Midbrain (tissue), 1 donor: ENCODE data around the gene GPR55.
"Not testable (repeated sequence)": the region's sequence is repeated elsewhere in the genome, so short reads cannot be mapped to it uniquely, and the experiment has no call there.

ENCODE experiments used
- DNase-seq: peaks from one replicate; lab custom pipeline; 2025; lab: John Stamatoyannopoulos, UW

GPR55 gene

DNA sequence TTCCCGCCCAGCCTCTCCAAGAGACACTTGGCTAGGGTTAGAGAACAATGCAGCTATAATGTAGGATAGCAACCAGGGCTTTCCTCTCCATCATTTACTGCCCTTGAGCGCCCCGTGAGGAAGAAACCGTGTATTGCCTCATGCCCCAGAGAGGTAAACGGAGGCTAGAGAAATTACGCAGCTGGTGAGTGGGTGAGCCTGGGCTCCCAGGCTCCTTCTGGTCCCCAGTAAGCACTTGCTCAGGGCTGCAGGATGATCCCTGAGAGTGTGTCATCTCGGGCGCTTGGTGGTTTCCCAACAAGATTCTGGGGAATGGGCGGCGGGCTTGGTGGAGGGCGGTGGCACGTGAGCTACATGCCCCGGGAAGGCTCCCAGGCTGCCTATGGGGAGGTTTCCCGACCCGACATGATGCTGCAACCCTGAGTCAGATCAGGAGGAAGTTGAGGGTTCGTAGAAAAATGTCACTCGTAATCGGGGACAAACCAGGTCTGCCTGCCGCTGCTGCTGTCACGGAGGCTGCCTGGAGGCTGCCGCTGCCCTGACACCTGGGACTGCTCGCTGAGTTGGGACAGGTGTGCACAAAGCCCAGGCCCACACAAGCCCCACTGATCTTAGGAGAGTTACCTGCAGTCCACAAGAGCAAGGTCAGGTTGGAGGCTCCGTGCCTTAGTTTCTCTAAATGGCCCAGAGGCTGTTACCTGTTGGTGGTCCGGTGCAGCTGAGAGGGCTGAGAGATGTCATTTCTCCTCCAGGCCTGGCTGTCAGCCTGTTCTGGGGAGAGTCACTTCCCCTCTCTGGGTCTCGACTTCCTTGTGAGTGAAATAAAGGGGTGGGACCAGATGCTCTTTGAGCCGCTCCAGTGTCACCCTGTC lies at the start of gene GPR55:
Gene GPR55, minus strand, starts transcription at position 773 of the 872 bp plus-strand sequence. CDS start 14,280 bp downstream, outside the sequence.
- DNase-seq: no peak

- DNase-seq: no peak
These were observed 49.3 kb upstream of the GPR55 start for GRCh38 chr2:230974096-230974913.

DNA sequence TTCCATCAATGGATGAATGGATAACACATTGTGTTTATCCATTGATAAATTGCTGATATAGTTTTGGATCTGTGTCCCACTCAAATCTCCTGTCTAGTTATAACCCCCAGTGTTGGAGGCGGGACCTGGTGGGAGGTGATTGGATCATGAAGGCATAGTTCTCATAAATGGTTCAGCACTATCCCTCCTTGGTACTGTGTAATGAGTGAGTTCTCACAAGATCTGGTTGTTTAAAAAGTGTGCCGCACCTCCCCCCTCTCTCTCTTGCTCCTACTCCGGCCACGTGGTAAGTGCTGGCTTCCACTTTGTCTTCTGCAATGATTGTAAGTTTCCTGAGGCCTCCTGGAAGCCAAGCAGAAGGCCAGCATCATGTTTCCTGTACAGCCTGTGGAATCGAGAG lies 47.0 kb upstream of the GPR55 start:
- no peak for DNase-seq

GRCh38 chr2:230969659-230970015 lies 44.6 kb upstream of the GPR55 start:
- DNase-seq: no peak

DNA sequence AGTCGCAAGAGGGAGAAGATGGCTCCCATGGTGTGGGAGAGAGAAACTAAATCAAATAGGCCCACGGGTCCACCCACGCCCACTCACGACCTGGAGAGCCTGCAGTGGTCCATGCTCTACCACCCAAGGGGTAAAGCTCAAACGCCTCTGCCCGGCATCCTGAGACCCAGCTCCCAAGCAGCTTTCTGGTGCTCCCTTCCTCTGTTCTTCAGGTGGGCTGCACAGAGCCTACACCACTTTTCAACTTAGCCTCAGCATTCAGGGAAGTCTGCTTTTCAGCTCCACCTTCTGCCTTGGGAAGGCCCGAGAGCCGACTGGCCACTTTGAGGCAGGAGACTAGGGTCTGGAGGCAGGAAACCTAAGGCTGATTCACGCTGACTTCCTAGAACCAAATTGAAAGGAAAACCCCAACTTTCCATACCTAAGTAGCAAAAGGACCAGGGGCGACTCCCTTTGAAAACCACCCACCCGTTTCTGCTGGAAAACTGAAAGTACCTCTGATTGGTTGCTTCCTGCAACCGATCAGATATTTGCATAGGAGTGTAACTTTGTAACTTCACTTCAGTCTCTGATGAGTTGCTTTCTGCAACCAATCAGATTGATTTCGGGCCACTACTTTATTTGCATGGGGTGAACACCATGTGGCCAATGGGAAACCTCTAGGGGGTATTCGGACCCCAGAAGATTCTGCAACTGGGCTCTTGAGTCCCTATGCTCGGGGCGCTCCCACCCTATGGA lies 44.0 kb upstream of the GPR55 start:
- no peak for DNase-seq

DNA sequence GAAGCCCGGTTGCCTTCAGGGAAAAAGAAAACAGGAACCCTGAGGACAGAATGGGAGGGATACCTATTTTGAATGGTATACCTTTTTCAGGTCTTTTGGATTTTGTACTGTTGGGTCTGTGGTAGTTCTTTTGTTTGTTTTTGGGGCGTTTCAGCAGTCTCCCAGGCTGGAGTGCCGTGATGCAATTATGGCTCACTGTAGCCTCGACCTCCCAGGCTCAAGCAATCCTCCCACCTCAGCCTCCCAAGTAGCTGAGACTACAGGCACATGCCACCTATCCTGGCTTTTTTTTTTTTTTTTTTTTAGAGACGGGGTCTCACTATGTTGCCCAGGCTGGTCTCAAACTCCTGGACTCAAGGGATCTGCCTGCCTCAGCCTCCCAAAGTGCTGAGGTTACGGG lies 43.3 kb upstream of the GPR55 start:
- DNase-seq: not testable (repeated sequence)

DNA sequence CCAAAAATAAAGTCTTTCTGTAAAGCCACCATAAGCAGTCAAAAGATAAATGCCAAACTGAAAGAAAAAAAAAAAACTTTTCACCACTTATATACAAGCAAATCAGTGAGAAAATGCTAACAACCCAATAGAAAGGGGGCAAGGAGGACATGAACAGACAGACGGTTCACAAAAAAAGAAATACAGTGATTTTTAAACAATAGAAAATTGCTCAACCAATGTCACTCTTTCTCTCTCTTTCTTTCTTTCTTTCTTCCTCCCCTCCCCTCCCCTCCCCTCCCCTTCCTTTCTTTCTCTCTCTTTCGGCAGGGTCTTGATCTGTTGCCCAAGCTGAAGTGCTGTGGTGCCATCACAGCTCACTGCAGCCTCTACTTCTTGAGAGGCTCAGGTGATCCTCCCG lies 42.1 kb upstream of the GPR55 start:
- no peak for DNase-seq

- no peak for DNase-seq
These were observed 39.2 kb upstream of the GPR55 start for GRCh38 chr2:230964136-230964730.

- DNase-seq: no peak
These were observed 36.0 kb upstream of the GPR55 start for GRCh38 chr2:230961091-230961491.

DNA sequence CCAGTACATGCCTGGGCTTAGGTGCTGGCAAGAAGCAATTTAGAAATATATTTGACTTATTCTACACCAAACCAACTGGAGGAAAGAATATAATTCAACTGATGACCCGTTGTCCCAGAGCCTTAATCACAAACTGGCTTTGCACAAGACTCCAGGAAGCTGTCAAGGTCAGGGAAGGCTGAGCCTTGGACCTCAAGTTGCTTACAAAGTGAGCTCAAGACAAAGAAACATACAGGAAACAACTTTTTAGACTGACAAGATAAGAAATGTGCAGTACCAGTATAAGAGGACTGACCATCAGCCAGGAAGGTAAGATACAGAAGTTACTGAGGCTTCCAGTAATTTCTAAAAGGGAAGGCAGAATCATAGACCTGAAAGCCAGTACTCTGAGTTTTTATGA lies 35.0 kb upstream of the GPR55 start:
- no peak for DNase-seq

DNA sequence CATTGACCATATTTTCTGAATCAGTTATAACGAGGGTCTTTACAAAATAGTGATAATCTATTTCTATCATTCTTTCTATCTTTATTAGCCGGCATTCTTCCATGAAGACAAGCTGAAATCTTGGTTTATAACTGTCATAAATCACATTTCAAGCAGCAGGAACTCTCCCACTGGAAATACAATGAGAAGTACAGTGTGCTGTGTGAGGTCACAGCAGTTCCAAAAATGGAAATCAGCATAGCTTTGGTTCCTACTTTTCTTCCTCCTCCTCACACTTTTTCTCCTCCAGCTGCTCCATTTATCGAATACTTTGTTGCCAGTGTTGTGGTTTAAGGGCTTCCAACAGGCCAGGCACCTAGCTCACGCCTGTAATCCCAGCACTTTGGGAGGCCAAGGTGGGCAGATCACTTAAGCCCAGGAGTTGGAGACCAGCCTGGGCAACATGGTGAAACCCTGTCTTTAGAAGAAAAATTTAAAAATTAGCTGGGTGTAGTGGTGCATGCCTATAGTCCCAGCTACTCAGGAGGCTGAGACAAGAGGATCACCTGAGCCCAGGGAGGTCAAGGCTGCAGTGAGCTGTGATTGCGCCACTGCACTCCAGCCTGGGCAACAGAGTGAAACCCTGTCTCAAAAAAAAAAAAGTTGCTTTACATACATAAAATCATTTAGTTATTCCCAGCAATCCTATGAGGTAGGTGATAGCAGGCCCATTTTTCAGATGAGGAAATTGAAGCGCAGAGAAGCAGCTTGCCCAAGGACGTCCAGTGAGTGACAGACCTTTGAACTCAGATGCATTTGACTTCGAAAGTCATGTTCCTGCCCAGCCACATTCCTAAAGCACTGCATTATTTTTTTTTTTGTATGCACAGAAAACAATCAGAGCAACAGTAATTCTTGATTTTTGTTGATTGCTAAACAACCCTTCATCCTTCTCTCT lies 34.0 kb upstream of the GPR55 start:
- DNase-seq: no peak

- DNase-seq: no peak
These were observed 32.8 kb upstream of the GPR55 start for GRCh38 chr2:230957756-230958391.

GRCh38 chr2:230956827-230957755 lies 32.0 kb upstream of the GPR55 start:
- peak; percentile 12 for DNase-seq

GRCh38 chr2:230955163-230955737 lies 30.2 kb upstream of the GPR55 start:
- DNase-seq: no peak

DNA sequence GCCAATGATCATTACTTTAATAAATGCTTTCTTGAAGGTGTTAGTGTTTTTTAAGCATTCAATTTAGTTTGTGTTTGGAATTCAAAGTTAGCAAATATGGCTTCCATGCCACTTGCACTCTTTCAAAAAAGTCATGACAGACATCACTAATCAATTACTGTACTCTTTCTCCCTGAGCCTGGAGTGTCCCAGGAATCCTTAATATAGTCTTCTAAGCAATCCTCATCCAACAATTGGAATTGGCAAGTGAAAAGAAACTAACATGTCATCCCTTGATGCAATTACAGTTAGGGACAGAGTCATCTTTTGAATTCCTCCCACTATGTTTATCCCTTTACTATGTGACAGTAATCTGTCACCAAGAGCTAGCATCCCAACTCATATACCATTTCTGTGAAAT lies 29.7 kb upstream of the GPR55 start:
- no peak for DNase-seq

DNA sequence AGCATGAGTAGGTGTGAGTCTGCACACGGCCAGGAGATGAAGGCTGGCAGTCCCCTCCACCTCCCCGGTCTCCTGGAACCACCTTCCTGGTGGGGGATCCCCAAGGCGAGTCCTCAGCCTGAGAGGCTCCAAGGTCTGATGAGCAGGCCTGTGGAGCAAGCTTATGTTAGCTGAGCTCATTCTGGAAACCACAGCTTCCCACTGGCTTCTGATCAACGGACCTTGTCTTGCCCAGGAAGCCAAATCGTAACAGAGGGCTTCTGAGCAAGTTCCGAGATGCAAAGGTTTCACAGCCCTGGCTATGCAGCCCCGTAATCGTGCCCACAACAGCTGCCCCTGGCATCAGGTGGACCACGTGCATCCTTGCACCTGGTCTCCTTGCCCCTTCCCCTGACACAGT lies 28.8 kb upstream of the GPR55 start:
- no peak for DNase-seq

- no peak for DNase-seq
These were observed 27.3 kb upstream of the GPR55 start for GRCh38 chr2:230952226-230952956.

DNA sequence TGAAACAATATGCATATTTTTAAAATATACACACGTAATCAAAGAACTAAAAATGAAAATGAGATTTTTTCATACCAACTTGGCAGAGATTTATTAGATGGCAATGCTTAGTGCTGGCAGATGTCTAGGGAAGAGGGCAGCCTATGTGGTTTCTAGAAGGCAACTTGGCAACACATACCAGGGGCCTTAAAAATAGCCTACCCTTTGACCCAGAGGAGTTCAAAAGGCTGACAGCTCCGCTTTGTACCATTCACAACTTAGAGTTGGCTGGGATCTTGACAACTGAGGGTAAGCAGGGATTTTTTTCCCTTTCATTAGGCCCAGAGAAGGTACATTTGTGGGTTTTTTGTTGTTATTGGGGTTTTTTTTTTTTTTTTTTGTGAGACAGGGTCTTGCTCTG lies 26.4 kb upstream of the GPR55 start:
- DNase-seq: no peak
